Lower lobe of right lung (tissue), 2 donors: ENCODE results near the gene CLEC18C. TPM values are rescaled to one million over a fixed set of nuclear protein-coding genes. Genes with fewer than 3 reads are reported as not detected.
"Not testable (repeated sequence)": the region's sequence is repeated elsewhere in the genome, so short reads cannot be mapped to it uniquely, and the experiment has no call there.

ENCODE experiments used
- ATAC-seq, 2 donors: fragments of 200-7000 bp; cut with Tn5 transposase; one replicate each; pipeline ENCODE4 v1.9.1; 2020 to 2022; ENCODE audit warnings: mild to moderate bottlenecking in 2 of 2, moderate library complexity in 2 of 2
- DNase-seq: peaks from one replicate; pipeline ENCODE4 v3.0.0-alpha.2; 2020
- H3K27ac ChIP-seq: fragments of 200-600 bp; one replicate; pipeline ENCODE4 v1.8.0; 2022
- H3K27me3 ChIP-seq: fragments of 200-600 bp; one replicate; pipeline ENCODE4 v1.8.0; 2022; ENCODE audit warnings: low read depth
- H3K36me3 ChIP-seq: fragments of 200-600 bp; one replicate; pipeline ENCODE4 v1.8.0; 2022; ENCODE audit warnings: mild to moderate bottlenecking
- H3K4me1 ChIP-seq: fragments of 200-600 bp; one replicate; pipeline ENCODE4 v1.8.0; 2022
- H3K4me3 ChIP-seq: fragments of 200-600 bp; one replicate; pipeline ENCODE4 v1.8.0; 2022; ENCODE audit warnings: mild to moderate bottlenecking
- H3K9me3 ChIP-seq: fragments of 200-600 bp; one replicate; pipeline ENCODE4 v1.8.0; 2022
- CTCF ChIP-seq: fragments of 200-600 bp; IDR thresholded peaks from one replicate; pipeline ENCODE4 v1.8.0; 2022; ENCODE audit warnings: antibody characterized with exemption, mild to moderate bottlenecking
- intact Hi-C: fragments of 100-400 bp; cut with DNase I; formaldehyde crosslinking; loops from one replicate; pipeline ENCODE4 v1.11.0; 2022
- total RNA-seq: library from RNA; stranded (reverse); fragmentation: NEBNext Ultra II Directional; extraction: Animal tissue kit (Norgen Biotek cat#: 25700); gene quantifications from one replicate; pipeline ENCODE4 v1.2.1, GENCODE V29; 2021
- donor health status: DM: no; HTN: yes; CAD: no; lungs with severe emphysema.

Gene CLEC18C
- total RNA-seq, 1 donor from 2014 or later, result 1.0 TPM

- no peak for TF ChIP-seq CTCF
- Histone ChIP-seq H3K36me3 (peaks cover 89% of the 10 kb centered on the region), H3K27ac (no peak overlapping the region), H3K4me3 (no peak overlapping the region), H3K27me3 (no peaks in the 10 kb centered on the region), H3K4me1 (no peaks in the 10 kb centered on the region), H3K9me3 (no peaks in the 10 kb centered on the region)
- DNase-seq (no peak), ATAC-seq (no peak)
- intact Hi-C loops, result no loop called here
These were observed 22.2 kb upstream of the CLEC18C start for GRCh38 chr16:70151391-70151790.

GRCh38 chr16:70151941-70152509 lies 21.6 kb upstream of the CLEC18C start:
- TF ChIP-seq CTCF, result no peak
- no peak overlapping the region for H3K27ac ChIP-seq
- no peaks in the 10 kb centered on the region for H3K9me3 ChIP-seq
- H3K4me1 ChIP-seq, result no peaks in the 10 kb centered on the region
- DNase-seq (no peak), ATAC-seq (no peak)
- H3K36me3 ChIP-seq, result peaks cover 95% of the 10 kb centered on the region
- intact Hi-C loops, result no loop called here
- no peak overlapping the region for H3K4me3 ChIP-seq
- H3K27me3 ChIP-seq, result no peaks in the 10 kb centered on the region

- ATAC-seq (no peak), DNase-seq (no peak)
- Histone ChIP-seq H3K9me3 (no peaks in the 10 kb centered on the region), H3K27me3 (no peaks in the 10 kb centered on the region), H3K4me1 (no peaks in the 10 kb centered on the region), H3K4me3 (no peak overlapping the region), H3K27ac (no peak overlapping the region), H3K36me3 (peaks cover 99% of the 10 kb centered on the region)
- intact Hi-C loops, result no loop called here
- TF ChIP-seq CTCF, result no peak
These were observed 20.8 kb upstream of the CLEC18C start for GRCh38 chr16:70152578-70153302.

DNA sequence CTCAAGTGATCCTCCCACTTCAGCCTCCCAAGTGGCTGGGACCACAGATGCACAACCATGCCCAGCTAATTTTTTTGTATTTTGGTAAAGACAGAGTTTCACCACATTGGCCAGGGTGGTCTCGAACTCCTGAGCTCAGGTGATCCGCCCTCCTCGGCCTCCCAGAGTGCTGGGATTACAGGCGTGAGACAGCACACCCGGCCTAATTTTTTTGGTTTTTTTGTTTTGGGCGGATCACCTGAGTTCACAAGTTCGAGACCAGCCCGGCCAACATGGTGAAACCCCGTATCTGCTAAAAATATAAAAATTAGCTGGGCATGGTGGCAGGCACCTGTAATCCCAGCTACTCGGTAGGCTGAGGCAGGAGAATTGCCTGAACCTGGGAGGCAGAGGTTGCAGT lies 18.9 kb upstream of the CLEC18C start:
- H3K27ac ChIP-seq, H3K27me3 ChIP-seq, H3K9me3 ChIP-seq, H3K4me3 ChIP-seq, DNase-seq, intact Hi-C loops, H3K4me1 ChIP-seq, ATAC-seq: not testable (repeated sequence)
- H3K36me3 ChIP-seq, result peaks cover 100% of the 10 kb centered on the region

DNA sequence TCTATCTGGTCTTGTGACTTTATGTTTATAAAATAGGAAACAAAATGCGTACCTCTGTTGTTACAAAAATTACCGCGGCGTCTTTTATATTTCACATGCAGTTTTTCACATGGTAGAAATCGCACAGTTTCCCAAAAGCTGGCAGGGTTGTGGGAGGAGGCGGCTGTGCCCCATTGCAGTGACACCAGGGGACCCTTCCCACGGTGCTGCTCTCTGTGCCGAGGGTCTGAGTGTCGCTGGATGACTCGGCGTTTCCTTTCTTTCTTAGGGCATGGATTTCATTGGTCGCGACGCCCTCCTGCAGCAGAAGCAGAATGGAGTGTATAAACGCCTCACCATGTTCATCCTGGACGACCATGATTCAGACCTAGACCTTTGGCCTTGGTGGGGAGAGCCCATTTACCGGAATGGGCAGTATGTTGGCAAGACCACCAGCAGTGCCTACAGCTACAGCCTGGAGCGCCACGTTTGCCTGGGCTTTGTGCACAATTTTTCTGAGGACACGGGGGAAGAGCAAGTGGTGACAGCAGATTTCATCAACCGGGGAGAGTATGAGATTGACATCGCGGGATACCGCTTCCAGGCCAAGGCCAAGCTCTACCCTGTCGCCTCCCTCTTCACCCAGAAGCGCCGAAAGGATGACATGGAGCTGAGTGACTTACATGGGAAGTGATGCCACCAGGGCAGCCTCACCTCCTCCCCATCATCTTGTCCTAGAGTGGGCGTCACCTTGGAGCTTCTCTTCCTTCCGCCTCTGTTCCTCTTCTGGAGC lies 17.2 kb upstream of the CLEC18C start:
- Histone ChIP-seq H3K9me3 (no peaks in the 10 kb centered on the region), H3K27ac (no peak overlapping the region), H3K36me3 (peaks cover 100% of the 10 kb centered on the region), H3K4me3 (no peak overlapping the region), H3K27me3 (no peaks in the 10 kb centered on the region), H3K4me1 (no peaks in the 10 kb centered on the region)
- intact Hi-C loops, result no loop called here
- ATAC-seq (no peak), DNase-seq (no peak)
- TF ChIP-seq CTCF, result no peak

DNA sequence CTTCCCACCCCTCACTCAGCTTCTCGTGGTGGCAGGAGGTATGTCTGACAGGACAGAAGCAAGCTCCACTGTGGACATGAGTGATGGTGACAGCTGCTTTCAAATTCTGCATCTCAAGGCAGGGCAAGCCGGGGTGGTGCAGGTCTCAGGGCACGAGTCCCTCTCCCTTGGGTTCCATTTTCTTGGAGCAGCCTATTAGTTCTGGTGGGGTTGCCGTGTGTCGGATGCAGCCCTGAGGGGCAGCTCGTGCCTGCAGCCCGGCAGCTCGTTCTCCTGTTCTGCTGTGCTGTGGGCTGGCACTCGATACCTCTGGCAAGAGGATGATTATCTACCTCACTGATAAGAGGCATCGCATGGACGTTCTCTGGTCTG lies 16.5 kb upstream of the CLEC18C start:
- no peak for TF ChIP-seq CTCF
- DNase-seq, result no peak
- peaks cover 100% of the 10 kb centered on the region for H3K36me3 ChIP-seq
- H3K27ac ChIP-seq, result no peak overlapping the region
- no peak for ATAC-seq
- no peaks in the 10 kb centered on the region for H3K4me1 ChIP-seq
- no peaks in the 10 kb centered on the region for H3K9me3 ChIP-seq
- no peaks in the 10 kb centered on the region for H3K27me3 ChIP-seq
- no peak overlapping the region for H3K4me3 ChIP-seq
- intact Hi-C loops, result no loop called here
